BLaER1 treated with 17β-estradiol and CSF1 and Interleukin-3, amounts not matched to agents 10 nM and 100 nM (cell line): ENCODE data around the gene AP4B1.

Experiments
- H3K27ac ChIP-seq, 11 experiments: shearing (Covaris generic); formaldehyde crosslinking; 2 replicates each; pipeline ENCODE4 v1.8.1; 2022
- H3K27me3 ChIP-seq, 11 experiments: shearing (Covaris generic); formaldehyde crosslinking; 2 replicates each; pipeline ENCODE4 v1.8.1; 2022
- H3K36me3 ChIP-seq, 11 experiments: shearing (Covaris generic); formaldehyde crosslinking; 2 replicates each; pipeline ENCODE4 v1.8.1; 2022
- H3K4me1 ChIP-seq, 10 experiments: shearing (Covaris generic); formaldehyde crosslinking; 2 replicates each; pipeline ENCODE4 v1.8.1; 2022
- H3K4me2 ChIP-seq, 11 experiments: shearing (Covaris generic); formaldehyde crosslinking; 2 replicates each; pipeline ENCODE4 v1.8.1; 2022
- H3K4me3 ChIP-seq, 10 experiments: shearing (Covaris generic); formaldehyde crosslinking; 2 replicates each; pipeline ENCODE4 v1.8.1; 2022
- H3K9ac ChIP-seq, 11 experiments: shearing (Covaris generic); formaldehyde crosslinking; 2 replicates each; pipeline ENCODE4 v1.8.1; 2022
- H3K9me3 ChIP-seq, 11 experiments: shearing (Covaris generic); formaldehyde crosslinking; replicated peaks in 1 of 11; 2 replicates each; pipeline ENCODE4 v1.8.1; 2022
- H4K20me1 ChIP-seq, 11 experiments: shearing (Covaris generic); formaldehyde crosslinking; 2 replicates each; pipeline ENCODE4 v1.8.1; 2022
- Cebpa-rat ChIP-seq, 11 experiments: shearing (Covaris generic); IDR thresholded peaks; 2 replicates each; pipeline ENCODE4 v1.8.1; 2022

Gene AP4B1

DNA sequence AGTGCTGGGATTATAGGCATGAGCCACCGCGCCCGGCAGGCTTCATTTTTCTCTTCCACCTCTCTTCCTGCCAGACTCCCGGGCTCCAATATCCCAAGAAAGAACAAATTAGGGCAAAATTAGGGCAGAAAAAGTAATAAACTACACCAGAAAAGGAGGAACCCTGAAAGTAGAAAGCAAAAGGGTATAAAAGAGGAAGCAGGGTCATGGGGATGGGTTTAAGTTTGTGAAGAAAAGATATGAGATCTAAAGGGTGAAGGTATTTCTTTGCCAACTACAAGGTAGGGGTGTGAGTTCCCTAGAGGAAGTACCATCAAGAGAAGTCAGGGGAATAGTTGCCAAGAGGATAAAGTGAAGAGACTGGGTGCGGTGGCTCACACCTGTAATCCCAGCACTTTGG lies 43.0 kb downstream of the AP4B1 start:
- H3K36me3 ChIP-seq = peaks cover 0 to 50% (median 0%) of the 10 kb centered on the region in 11 experiments; a peak in 8 of 22 replicates
- no peaks in the 10 kb centered on the region for H4K20me1 ChIP-seq
- peak overlapping the region in 7 of 11 experiments; percentile 2 to 95 (median 85); a peak in 11 of 22 replicates for H3K4me2 ChIP-seq
- no peak overlapping the region for H3K9ac ChIP-seq
- 0 out of 22 replicates have a peak, but pooled peaks cover 0 to 4% (median 0%) of the 10 kb centered on the region in 11 experiments for H3K9me3 ChIP-seq
- H3K27ac ChIP-seq = no peak overlapping the region
- no peaks in the 10 kb centered on the region for H3K27me3 ChIP-seq
- no peak overlapping the region for H3K4me3 ChIP-seq
- TF ChIP-seq Cebpa-rat (IDR thresholded peaks at IDR 0.05) = no peak
- H3K4me1 ChIP-seq = peaks cover 18 to 49% (median 37%) of the 10 kb centered on the region in 10 experiments

DNA sequence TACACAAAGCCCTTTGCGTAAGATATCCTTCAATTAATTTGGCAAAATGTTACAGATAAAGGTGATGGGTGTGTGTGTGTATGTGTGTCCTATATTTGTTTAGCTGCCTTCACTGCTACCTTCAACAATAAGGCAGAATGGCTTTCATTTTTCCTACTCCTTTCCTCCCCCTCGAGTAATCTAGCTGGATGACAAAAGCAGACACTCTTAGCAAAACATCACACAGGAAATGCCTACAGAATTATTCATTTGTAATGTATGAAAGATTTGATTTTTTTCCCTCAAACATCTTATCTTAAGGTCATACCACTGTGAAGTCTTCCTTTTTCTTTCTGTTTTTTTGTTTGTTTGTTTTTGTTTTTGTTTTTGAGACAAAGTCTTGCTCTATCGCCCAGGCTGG lies 43.7 kb downstream of the AP4B1 start:
- H3K4me3 ChIP-seq = no peak overlapping the region
- H3K4me2 ChIP-seq = peak overlapping the region in 8 of 11 experiments; percentile 2 to 95 (median 76); a peak in 11 of 22 replicates

DNA sequence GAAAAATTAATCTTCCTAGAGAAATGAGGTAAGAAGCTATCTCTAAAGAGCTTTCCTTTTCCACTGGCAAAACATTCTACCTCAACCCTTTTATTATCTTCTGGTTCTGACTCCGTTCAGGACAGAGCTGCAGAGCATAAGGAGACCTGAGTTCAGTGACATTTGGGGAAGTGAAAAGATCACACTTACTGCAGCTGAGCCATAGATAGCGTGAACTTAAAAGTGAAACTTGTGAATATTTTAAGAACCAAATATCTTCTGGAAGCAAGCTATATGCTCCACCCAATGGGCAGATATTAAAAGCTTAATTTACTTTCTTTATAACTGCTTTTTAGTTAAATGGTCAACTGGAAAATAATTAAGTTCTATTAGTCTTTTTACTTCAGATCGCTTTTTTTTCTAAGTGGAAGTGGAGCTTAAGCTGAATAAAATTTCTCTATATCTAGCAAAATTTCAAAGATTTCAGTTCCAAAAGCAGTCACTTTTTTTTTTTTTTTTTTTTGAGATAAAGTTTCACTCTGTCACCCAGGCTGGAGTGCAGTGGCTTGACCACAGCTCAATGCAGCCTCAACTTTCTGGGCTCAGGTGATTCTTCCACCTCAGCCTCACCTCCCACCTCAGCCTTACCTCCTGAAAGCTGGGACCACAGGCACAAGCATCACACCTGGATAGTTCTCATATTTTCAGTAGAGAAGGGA lies 45.0 kb downstream of the AP4B1 start:
- Histone ChIP-seq H3K27me3 (no peaks in the 10 kb centered on the region), H3K27ac (peak overlapping the region in 9 of 11 experiments; percentile 6 to 52 (median 38); a peak in 15 of 22 replicates), H3K36me3 (peaks cover 0 to 65% (median 15%) of the 10 kb centered on the region in 11 experiments; a peak in 14 of 22 replicates), H3K4me2 (peak overlapping the region; percentile 65 to 95 (median 83)), H3K4me3 (peak overlapping the region in 8 of 10 experiments; percentile 19 to 43 (median 40); a peak in 13 of 20 replicates), H3K9ac (peak overlapping the region in 9 of 11 experiments; percentile 14 to 64 (median 42); a peak in 13 of 22 replicates), H4K20me1 (no peaks in the 10 kb centered on the region), H3K4me1 (peaks cover 18 to 49% (median 37%) of the 10 kb centered on the region in 10 experiments), H3K9me3 (peaks cover 0 to 4% (median 0%) of the 10 kb centered on the region in 11 experiments; a peak in 1 of 22 replicates)
- no peak for TF ChIP-seq Cebpa-rat (IDR thresholded peaks at IDR 0.05)

More for the DNA sequence above, 43.7 kb downstream of the AP4B1 start:
- TF ChIP-seq Cebpa-rat (IDR thresholded peaks at IDR 0.05) = no peak
- Histone ChIP-seq H3K4me1 (peaks cover 18 to 49% (median 37%) of the 10 kb centered on the region in 10 experiments), H3K27me3 (no peaks in the 10 kb centered on the region), H3K27ac (peak overlapping the region in 2 of 11 experiments; percentile 3 to 6; a peak in 1 of 22 replicates), H3K9me3 (0 out of 22 replicates have a peak, but pooled peaks cover 0 to 4% (median 0%) of the 10 kb centered on the region in 11 experiments), H4K20me1 (no peaks in the 10 kb centered on the region), H3K9ac (no peak overlapping the region), H3K36me3 (peaks cover 0 to 54% (median 3%) of the 10 kb centered on the region in 11 experiments; a peak in 12 of 22 replicates)

DNA sequence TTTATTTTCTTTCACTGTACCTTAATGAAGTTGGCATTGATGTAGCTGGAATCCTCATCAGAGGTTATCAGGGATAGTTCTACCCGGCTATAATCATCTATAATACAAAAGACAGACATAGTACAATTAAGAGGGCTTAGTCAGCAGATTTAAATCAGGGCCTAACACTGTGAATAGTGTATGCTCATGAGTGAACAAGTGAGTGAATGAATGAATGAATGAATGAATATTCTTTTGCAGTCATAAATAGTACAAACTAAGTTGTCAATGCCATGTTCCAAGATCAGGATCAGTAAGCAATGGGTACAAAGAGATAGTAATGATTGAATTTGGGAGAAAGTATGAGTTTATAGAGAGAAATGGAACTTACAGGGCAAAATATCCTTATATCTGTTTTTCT lies 45.6 kb downstream of the AP4B1 start:
- TF ChIP-seq Cebpa-rat (IDR thresholded peaks at IDR 0.05) = no peak
- Histone ChIP-seq H3K4me3 (peak overlapping the region in 1 of 10 experiments; percentile 43; a peak in 1 of 20 replicates), H4K20me1 (no peaks in the 10 kb centered on the region), H3K4me2 (peak overlapping the region; percentile 65 to 95 (median 83); a peak in 21 of 22 replicates), H3K27me3 (no peaks in the 10 kb centered on the region), H3K4me1 (peaks cover 18 to 49% (median 37%) of the 10 kb centered on the region in 10 experiments), H3K9me3 (peaks cover 0 to 10% (median 0%) of the 10 kb centered on the region in 11 experiments; a peak in 1 of 22 replicates), H3K27ac (peak overlapping the region in 7 of 11 experiments; percentile 17 to 52 (median 24); a peak in 6 of 22 replicates), H3K36me3 (peaks cover 0 to 65% (median 15%) of the 10 kb centered on the region in 11 experiments; a peak in 14 of 22 replicates), H3K9ac (peak overlapping the region in 5 of 11 experiments; percentile 31 to 64 (median 52); a peak in 4 of 22 replicates)

DNA sequence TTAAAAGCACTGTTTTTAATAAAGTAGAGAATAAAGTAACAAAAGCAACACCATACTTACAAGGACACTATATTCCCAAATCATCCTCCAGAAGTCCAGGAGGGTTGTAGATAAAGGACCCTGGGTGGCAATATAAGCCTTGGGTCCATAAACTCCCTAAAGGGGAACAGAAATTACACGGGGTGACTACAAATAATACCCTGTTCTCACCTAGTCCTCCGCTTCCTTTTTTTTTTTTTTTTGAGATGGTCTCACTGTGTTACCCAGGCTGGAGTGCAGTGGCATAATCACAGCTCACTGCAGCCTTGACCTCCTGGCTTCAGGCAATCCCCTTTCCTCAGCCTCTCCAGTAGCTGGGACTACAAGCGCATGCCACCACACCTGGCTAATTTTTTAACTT lies 46.2 kb downstream of the AP4B1 start:
- Histone ChIP-seq H3K4me2 (peak overlapping the region in 6 of 11 experiments; percentile 73 to 95 (median 86); a peak in 8 of 22 replicates), H3K27me3 (no peaks in the 10 kb centered on the region), H3K36me3 (peaks cover 0 to 65% (median 15%) of the 10 kb centered on the region in 11 experiments; a peak in 14 of 22 replicates), H3K27ac (no peak overlapping the region), H4K20me1 (no peaks in the 10 kb centered on the region), H3K4me1 (peaks cover 18 to 49% (median 37%) of the 10 kb centered on the region in 10 experiments), H3K4me3 (no peak overlapping the region), H3K9me3 (peaks cover 0 to 10% (median 0%) of the 10 kb centered on the region in 11 experiments; a peak in 1 of 22 replicates), H3K9ac (no peak overlapping the region)
- no peak for TF ChIP-seq Cebpa-rat (IDR thresholded peaks at IDR 0.05)

DNA sequence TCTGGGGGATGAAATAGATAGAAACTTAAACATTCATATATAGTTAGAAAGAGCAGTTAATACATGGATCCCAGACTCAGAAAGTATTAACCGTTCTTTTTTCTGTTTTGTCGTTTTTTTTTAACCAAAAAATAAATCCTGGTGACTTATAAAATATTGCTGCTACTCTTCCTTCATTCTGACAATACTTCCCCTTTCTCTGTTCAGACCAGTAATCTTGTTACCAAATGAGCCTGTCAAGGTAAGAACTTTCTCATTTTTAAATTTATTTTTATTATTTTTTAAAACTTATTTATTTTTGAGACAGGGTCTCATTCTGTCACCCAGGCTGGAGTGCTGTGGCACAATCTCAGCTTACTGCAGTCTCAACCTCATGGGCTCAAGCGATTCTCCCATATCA lies 46.8 kb downstream of the AP4B1 start:
- Histone ChIP-seq H4K20me1 (no peaks in the 10 kb centered on the region), H3K4me2 (peak overlapping the region in 4 of 11 experiments; percentile 1 to 86 (median 48); a peak in 2 of 22 replicates)

DNA sequence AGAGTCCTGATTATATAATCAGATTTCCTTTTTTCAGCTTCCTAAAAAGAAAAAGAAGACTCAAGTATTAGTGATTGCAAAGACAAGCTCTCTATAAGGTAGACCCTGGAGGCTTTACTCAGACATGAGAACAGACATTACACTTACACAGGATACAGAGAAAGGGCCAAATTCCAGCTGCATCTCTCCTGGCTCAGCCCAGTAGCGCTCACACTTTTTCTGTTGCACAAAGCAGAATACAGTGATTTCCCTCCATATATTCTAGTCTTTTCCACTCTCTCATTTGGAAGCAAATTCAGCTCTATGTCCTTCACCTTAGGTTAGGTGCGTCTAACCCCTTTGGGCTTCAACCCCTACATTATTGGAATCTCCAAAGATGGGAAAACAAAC lies 48.2 kb downstream of the AP4B1 start:
- peaks cover 0 to 73% (median 15%) of the 10 kb centered on the region in 11 experiments; a peak in 14 of 22 replicates for H3K36me3 ChIP-seq
- H3K4me3 ChIP-seq = no peak overlapping the region
- no peaks in the 10 kb centered on the region for H4K20me1 ChIP-seq
- H3K27me3 ChIP-seq = no peaks in the 10 kb centered on the region
- no peak overlapping the region for H3K9ac ChIP-seq
- no peak for TF ChIP-seq Cebpa-rat (IDR thresholded peaks at IDR 0.05)
- H3K4me2 ChIP-seq = no peak overlapping the region
- H3K9me3 ChIP-seq = peaks cover 0 to 10% (median 0%) of the 10 kb centered on the region in 11 experiments; a peak in 1 of 22 replicates
- peaks cover 18 to 40% (median 34%) of the 10 kb centered on the region in 10 experiments for H3K4me1 ChIP-seq
- no peak overlapping the region for H3K27ac ChIP-seq

More for the DNA sequence above, 46.8 kb downstream of the AP4B1 start:
- Histone ChIP-seq H3K9ac (no peak overlapping the region), H3K27me3 (no peaks in the 10 kb centered on the region), H3K4me3 (no peak overlapping the region), H3K27ac (0 out of 22 replicates have a peak overlapping the region, but pooled peaks of 1 of the 11 experiments have one; percentile 5), H3K4me1 (peaks cover 18 to 48% (median 37%) of the 10 kb centered on the region in 10 experiments), H3K9me3 (peaks cover 0 to 10% (median 0%) of the 10 kb centered on the region in 11 experiments; a peak in 1 of 22 replicates), H3K36me3 (peaks cover 0 to 63% (median 15%) of the 10 kb centered on the region in 11 experiments; a peak in 14 of 22 replicates)
- TF ChIP-seq Cebpa-rat (IDR thresholded peaks at IDR 0.05) = no peak

DNA sequence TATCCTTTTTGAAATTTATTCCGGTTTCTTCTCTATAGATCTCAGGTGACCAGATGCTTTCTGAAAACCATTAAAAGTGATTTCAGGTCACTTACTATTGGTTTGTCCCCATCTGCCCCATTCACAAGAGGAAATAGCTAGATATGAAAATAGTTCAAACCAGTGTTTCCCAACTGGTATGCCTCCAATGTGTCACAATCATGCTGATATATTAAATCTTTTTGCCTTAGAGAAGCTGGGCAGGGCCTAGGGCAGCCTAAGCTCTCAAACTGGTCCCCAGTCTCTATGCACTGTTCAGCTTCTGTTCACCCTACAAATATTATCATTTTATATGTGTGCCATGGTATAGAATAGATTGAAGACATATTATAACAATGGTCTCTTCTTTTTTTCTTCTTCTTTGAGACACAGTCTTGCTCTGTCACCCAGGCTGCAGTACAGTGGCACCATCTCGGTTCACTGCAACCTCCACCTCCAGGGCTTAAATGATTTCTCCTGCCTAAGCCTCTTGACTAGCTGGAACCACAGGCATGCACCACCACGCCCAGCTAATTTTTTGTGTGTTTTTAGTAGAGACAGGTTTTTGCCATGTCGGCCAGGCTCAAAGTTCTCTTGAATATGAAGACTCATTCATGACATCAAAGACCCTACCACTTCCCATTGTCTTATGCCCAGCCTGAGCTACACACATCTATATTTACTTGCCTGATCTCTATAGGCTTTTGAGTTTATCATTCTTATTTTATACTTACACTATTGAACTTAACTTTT lies 48.8 kb downstream of the AP4B1 start:
- no peak for TF ChIP-seq Cebpa-rat (IDR thresholded peaks at IDR 0.05)
- no peak overlapping the region for H3K9ac ChIP-seq
- H3K9me3 ChIP-seq = peaks cover 0 to 10% (median 0%) of the 10 kb centered on the region in 11 experiments; a peak in 2 of 22 replicates
- no peaks in the 10 kb centered on the region for H4K20me1 ChIP-seq
- H3K4me1 ChIP-seq = peaks cover 18 to 34% (median 28%) of the 10 kb centered on the region in 10 experiments
- H3K27ac ChIP-seq = no peak overlapping the region
- H3K27me3 ChIP-seq = no peaks in the 10 kb centered on the region
- H3K36me3 ChIP-seq = peaks cover 0 to 79% (median 15%) of the 10 kb centered on the region in 11 experiments; a peak in 14 of 22 replicates
- H3K4me2 ChIP-seq = no peak overlapping the region
- H3K4me3 ChIP-seq = no peak overlapping the region
